Astrocyte of the spinal cord (primary cell): ENCODE data around the gene SPATA21.

ENCODE experiments used
- DNase-seq: peaks from one replicate; pipeline ENCODE4 v3.0.0; 2011; ENCODE audit warnings: low read depth, low spot score
- H3K4me3 ChIP-seq: 2 replicates; pipeline ENCODE4 v1.5.1; 2011; ENCODE audit warnings: low read depth, mild to moderate bottlenecking, low read length, moderate library complexity
- in situ Hi-C: cut with HindIII; loops from 2 replicates; pipeline ENCODE4 v1.10.0; 2017; ENCODE audit warnings: low sequenced_read_pairs
- TF ChIP-seq, protein P1 (sequence below): IDR thresholded peaks from 2 replicates; pipeline ENCODE4 v1.5.1; 2012; ENCODE audit warnings: low read depth, mild to moderate bottlenecking, low read length, inconsistent platforms

Gene SPATA21

GRCh38 chr1:16418823-16419425 is 18.3 kb downstream of the SPATA21 start:
- in situ Hi-C loops, result no loop called here

GRCh38 chr1:16413191-16413590 is 24.0 kb downstream of the SPATA21 start:
- H3K4me3 ChIP-seq, result no peak overlapping the region
- TF ChIP-seq, protein P1, sequence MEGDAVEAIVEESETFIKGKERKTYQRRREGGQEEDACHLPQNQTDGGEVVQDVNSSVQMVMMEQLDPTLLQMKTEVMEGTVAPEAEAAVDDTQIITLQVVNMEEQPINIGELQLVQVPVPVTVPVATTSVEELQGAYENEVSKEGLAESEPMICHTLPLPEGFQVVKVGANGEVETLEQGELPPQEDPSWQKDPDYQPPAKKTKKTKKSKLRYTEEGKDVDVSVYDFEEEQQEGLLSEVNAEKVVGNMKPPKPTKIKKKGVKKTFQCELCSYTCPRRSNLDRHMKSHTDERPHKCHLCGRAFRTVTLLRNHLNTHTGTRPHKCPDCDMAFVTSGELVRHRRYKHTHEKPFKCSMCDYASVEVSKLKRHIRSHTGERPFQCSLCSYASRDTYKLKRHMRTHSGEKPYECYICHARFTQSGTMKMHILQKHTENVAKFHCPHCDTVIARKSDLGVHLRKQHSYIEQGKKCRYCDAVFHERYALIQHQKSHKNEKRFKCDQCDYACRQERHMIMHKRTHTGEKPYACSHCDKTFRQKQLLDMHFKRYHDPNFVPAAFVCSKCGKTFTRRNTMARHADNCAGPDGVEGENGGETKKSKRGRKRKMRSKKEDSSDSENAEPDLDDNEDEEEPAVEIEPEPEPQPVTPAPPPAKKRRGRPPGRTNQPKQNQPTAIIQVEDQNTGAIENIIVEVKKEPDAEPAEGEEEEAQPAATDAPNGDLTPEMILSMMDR, result no peak
- no peak for DNase-seq
- in situ Hi-C loops, result no loop called here

More at GRCh38 chr1:16418823-16419425, 18.3 kb downstream of the SPATA21 start:
- no peak overlapping the region for H3K4me3 ChIP-seq
- no peak for DNase-seq
- TF ChIP-seq, protein P1, result no peak

- no peak for DNase-seq
- in situ Hi-C loops, result no loop called here
- no peak overlapping the region for H3K4me3 ChIP-seq
- TF ChIP-seq, protein P1, result no peak
These were observed 26.4 kb downstream of the SPATA21 start for GRCh38 chr1:16410803-16411202.

DNA sequence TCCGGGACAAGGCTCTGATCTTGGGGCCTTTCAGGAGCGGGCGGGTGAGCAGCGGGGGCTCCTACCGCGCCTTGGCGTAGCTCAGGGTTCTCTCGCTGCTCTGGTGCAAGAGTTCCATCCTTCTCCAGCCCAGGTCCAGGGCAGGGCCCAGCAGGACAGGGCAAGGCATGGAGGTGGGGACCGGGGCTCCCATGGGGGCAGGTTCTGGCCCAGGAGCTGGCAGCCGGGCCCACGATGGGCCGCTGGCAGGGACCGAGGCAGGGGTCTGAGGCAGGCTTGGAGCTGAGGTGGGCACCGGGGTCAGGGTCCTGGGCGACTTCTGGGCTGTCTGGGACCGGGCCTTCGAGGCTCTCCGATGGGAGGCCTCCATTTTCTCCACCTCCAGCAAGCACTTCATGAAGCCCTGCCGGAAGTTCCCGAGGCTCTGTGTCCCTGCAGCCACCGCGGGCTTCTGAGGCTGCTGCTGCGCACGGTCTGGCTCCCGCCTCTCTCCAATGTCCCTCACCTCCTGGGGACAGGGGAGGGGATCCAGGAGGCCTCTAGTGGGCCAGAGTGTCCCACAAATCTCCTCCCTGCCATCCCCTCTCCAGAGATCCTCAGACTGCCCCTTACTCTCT is 27.6 kb downstream of the SPATA21 start:
- H3K4me3 ChIP-seq, result no peak overlapping the region
- in situ Hi-C loops, result no loop called here
- TF ChIP-seq, protein P1, result no peak
- DNase-seq, result no peak

- in situ Hi-C loops, result no loop called here
- H3K4me3 ChIP-seq, result no peak overlapping the region
- TF ChIP-seq, protein P1, result no peak
- DNase-seq, result no peak
These were observed 30.4 kb downstream of the SPATA21 start for GRCh38 chr1:16406868-16407267.

DNA sequence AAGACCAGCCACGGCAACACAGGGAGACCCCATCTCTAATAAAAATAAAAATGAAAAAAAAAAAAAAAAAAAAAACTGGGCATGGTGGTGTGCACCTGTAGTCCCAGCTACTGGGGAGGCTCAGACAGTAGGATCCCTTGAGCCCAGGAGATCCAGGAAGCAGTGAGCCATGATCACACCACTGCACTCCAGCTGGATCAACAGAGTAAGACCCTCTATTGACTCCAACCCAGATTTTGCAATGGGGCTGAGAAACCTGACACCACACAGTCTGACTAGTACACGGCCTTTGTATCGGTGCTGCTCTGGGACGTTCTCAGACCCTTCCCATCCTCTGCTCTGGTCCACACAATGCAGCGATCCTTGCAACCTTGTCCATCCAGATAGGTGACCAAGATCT is 31.8 kb downstream of the SPATA21 start:
- H3K4me3 ChIP-seq, result no peak overlapping the region
- TF ChIP-seq, protein P1, result no peak
- in situ Hi-C loops, result no loop called here
- no peak for DNase-seq
